Osteocyte (in vitro differentiated cells): Measurements from ENCODE around the gene STMP1. TPM values are rescaled to one million over a fixed set of nuclear protein-coding genes. Genes with fewer than 3 reads are reported as not detected.

ENCODE experiments used
- DNase-seq: peaks from one replicate; pipeline ENCODE4 v3.0.0; 2021; ENCODE audit warnings: mixed read lengths; ENCODE audit not compliant: unreplicated experiment; ENCODE audit errors: extremely low spot score
- H3K27ac Mint-ChIP-seq: one replicate; pipeline ENCODE4 v1.8.0; 2021; ENCODE audit warnings: mild to moderate bottlenecking, mixed read lengths; ENCODE audit not compliant: unreplicated experiment
- H3K27me3 Mint-ChIP-seq: one replicate; pipeline ENCODE4 v1.8.0; 2021; ENCODE audit warnings: mixed read lengths; ENCODE audit not compliant: unreplicated experiment
- H3K36me3 Mint-ChIP-seq: one replicate; pipeline ENCODE4 v1.8.0; 2021; ENCODE audit warnings: mixed read lengths; ENCODE audit not compliant: unreplicated experiment
- H3K4me1 Mint-ChIP-seq: one replicate; pipeline ENCODE4 v1.8.0; 2021; ENCODE audit warnings: mixed read lengths; ENCODE audit not compliant: unreplicated experiment
- H3K4me3 Mint-ChIP-seq: one replicate; pipeline ENCODE4 v1.8.0; 2021; ENCODE audit warnings: mild to moderate bottlenecking, moderate library complexity, mixed read lengths; ENCODE audit not compliant: unreplicated experiment
- H3K9me3 Mint-ChIP-seq: one replicate; pipeline ENCODE4 v1.8.0; 2021; ENCODE audit warnings: mixed read lengths; ENCODE audit not compliant: unreplicated experiment
- total RNA-seq: library from RNA; stranded (reverse); gene quantifications from 2 replicates; pipeline ENCODE4 v1.2.1, GENCODE V29; 2021
- TF ChIP-seq, protein P1 (sequence below): fragments of 200-600 bp; sonication (generic); IDR thresholded peaks from 2 replicates; pipeline ENCODE4 v1.5.0; 2021; ENCODE audit warnings: antibody characterized with exemption, mild to moderate bottlenecking, moderate library complexity

The STMP1 gene
- total RNA-seq, 1 donor from 2014 or later, result 45.4 TPM

DNA sequence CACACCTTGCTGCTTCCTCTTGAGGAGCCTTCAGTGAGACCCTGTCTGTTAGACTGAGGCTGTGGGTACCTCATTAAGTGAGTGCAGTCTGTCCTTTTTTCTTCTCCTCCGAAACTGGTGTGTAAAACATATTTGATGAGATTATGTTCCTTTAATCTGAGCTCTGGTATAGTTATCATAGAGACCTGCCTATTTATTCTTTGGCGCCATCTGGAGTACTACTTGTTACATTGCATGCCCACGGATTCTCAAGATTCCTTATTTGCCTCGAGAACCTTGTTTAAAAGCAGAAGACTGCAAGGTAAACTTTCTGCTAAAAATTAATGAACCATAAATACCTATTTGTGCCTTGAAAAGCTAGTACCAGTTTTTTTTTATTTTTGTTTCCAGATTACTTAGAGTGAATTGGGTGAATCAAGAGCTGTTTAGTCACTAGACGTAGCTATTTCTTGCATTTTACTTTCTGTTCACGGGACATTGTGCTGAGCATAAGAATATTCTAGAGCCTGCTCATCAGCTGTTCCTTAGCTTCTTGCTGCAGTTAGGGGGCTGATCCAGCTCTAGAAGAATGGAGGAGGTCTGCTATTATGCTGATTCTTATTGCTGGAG lies 16.9 kb upstream of the STMP1 start:
- H3K27ac Mint-ChIP-seq, result no peak overlapping the region
- no peak for DNase-seq
- H3K36me3 Mint-ChIP-seq, result peaks cover 8% of the 10 kb centered on the region
- H3K9me3 Mint-ChIP-seq, result no peaks in the 10 kb centered on the region
- H3K4me3 Mint-ChIP-seq, result no peak overlapping the region
- no peaks in the 10 kb centered on the region for H3K27me3 Mint-ChIP-seq
- TF ChIP-seq, protein P1, sequence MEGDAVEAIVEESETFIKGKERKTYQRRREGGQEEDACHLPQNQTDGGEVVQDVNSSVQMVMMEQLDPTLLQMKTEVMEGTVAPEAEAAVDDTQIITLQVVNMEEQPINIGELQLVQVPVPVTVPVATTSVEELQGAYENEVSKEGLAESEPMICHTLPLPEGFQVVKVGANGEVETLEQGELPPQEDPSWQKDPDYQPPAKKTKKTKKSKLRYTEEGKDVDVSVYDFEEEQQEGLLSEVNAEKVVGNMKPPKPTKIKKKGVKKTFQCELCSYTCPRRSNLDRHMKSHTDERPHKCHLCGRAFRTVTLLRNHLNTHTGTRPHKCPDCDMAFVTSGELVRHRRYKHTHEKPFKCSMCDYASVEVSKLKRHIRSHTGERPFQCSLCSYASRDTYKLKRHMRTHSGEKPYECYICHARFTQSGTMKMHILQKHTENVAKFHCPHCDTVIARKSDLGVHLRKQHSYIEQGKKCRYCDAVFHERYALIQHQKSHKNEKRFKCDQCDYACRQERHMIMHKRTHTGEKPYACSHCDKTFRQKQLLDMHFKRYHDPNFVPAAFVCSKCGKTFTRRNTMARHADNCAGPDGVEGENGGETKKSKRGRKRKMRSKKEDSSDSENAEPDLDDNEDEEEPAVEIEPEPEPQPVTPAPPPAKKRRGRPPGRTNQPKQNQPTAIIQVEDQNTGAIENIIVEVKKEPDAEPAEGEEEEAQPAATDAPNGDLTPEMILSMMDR, result peak; percentile 83
- peaks cover 2% of the 10 kb centered on the region for H3K4me1 Mint-ChIP-seq

GRCh38 chr7:135647755-135648154 lies 14.6 kb upstream of the STMP1 start:
- H3K36me3 Mint-ChIP-seq, result peaks cover 4% of the 10 kb centered on the region

DNA sequence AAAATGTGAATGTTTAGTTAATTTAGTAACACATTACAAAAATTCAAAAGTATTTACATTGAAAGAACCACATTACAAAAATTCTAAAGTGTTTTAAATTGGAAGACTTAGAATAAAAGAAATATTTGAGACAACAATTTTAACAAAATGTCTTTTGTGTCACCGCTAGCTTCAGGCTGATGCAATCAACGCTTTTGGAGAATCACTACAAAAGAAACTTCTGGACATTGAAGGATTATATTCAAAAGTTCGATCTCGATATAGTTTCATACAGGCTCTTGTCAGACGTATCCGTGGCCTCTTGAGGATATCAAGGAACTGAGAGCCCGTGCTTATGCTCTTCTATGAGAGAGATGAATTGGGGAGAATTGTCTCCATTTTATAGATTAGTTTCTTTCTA lies 14.1 kb upstream of the STMP1 start:
- Mint-ChIP-seq H3K9me3 (no peaks in the 10 kb centered on the region), H3K27ac (no peak overlapping the region), H3K36me3 (peaks cover 4% of the 10 kb centered on the region), H3K4me1 (peaks cover 7% of the 10 kb centered on the region), H3K4me3 (no peak overlapping the region), H3K27me3 (no peaks in the 10 kb centered on the region)
- DNase-seq, result no peak
- TF ChIP-seq, protein P1, result no peak

More at GRCh38 chr7:135647755-135648154, 14.6 kb upstream of the STMP1 start:
- TF ChIP-seq, protein P1, result no peak
- H3K27me3 Mint-ChIP-seq, result no peaks in the 10 kb centered on the region
- H3K9me3 Mint-ChIP-seq, result no peaks in the 10 kb centered on the region
- H3K4me3 Mint-ChIP-seq, result no peak overlapping the region
- peaks cover 2% of the 10 kb centered on the region for H3K4me1 Mint-ChIP-seq
- no peak for DNase-seq
- H3K27ac Mint-ChIP-seq, result no peak overlapping the region

GRCh38 chr7:135650831-135651573 lies 11.3 kb upstream of the STMP1 start:
- no peak for DNase-seq
- H3K27ac Mint-ChIP-seq, result no peak overlapping the region
- TF ChIP-seq, protein P1, result no peak
- no peaks in the 10 kb centered on the region for H3K27me3 Mint-ChIP-seq
- peaks cover 8% of the 10 kb centered on the region for H3K4me1 Mint-ChIP-seq
- H3K4me3 Mint-ChIP-seq, result no peak overlapping the region
- no peaks in the 10 kb centered on the region for H3K9me3 Mint-ChIP-seq
- H3K36me3 Mint-ChIP-seq, result peaks cover 2% of the 10 kb centered on the region

DNA sequence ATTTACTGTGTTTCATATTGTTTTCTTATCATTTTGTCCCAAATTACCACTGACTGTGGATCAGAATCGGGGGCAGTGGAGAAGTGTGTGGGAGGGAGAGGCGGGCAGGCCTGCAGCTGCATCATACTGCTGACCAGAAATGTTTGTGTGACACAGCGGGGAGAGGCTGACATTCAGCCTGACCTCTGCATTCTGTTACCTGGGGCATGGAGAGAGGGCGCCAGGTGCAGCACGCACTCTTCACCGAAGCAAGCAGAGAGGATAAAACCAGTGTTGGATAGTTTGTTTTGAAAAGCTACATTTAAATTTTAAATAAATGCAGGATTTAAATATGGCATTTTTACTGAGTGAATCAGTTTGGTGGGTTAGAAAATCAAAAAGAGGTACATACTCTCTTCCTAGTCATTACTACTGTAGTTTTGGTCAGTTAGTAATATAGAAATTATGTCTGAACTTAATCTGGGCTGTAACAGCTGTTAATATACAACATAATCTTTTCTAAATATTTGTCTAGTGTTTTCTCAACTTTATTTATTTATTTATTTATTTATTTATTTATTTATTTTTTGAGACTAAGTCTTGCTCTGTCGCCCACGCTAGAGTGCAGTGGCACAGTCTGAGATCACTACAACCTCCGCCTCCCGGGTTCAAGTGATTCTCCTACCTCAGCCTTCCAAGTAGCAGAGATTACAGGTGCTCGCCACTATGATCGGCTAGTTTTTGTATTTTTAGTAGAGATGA lies 8.8 kb upstream of the STMP1 start:
- TF ChIP-seq, protein P1, result no peak
- Mint-ChIP-seq H3K9me3 (no peaks in the 10 kb centered on the region), H3K4me1 (peaks cover 8% of the 10 kb centered on the region), H3K4me3 (no peak overlapping the region), H3K27me3 (no peaks in the 10 kb centered on the region), H3K36me3 (no peaks in the 10 kb centered on the region), H3K27ac (peak overlapping the region; percentile 12)
- no peak for DNase-seq
